GM23338 (cell line): ENCODE data around the gene KLK12. TPM values are rescaled to one million over a fixed set of nuclear protein-coding genes. Genes with fewer than 3 reads are reported as not detected.

Experiments
- ATAC-seq: fragments of 200-7000 bp; cut with Tn5 transposase; 3 replicates; pipeline ENCODE4 v1.9.1; 2020
- DNase-seq: peaks from one replicate; pipeline ENCODE4 v3.0.0-alpha.2; 2015; ENCODE audit warnings: low spot score
- H2AFZ ChIP-seq: fragments of 200-600 bp; sonication (generic); 2 replicates; pipeline ENCODE4 v1.8.0; 2016; ENCODE audit warnings: antibody characterized with exemption, mild to moderate bottlenecking, moderate library complexity
- H3F3A ChIP-seq: fragments of 200-600 bp; sonication (generic); replicated peaks from 2 replicates; pipeline ENCODE4 v1.8.0; 2017; ENCODE audit warnings: antibody characterized with exemption, mixed run types, low read depth
- H3K27ac ChIP-seq: fragments of 200-600 bp; sonication (generic); 2 replicates; pipeline ENCODE4 v1.6.1; 2016; ENCODE audit warnings: low read depth
- H3K27me3 ChIP-seq: fragments of 200-600 bp; sonication (generic); 2 replicates; pipeline ENCODE4 v1.8.0; 2016; ENCODE audit warnings: mild to moderate bottlenecking, mixed run types, moderate library complexity; ENCODE audit not compliant: insufficient read depth
- H3K36me3 ChIP-seq: fragments of 200-600 bp; sonication (generic); 2 replicates; pipeline ENCODE4 v1.8.0; 2016; ENCODE audit warnings: mild to moderate bottlenecking; ENCODE audit not compliant: insufficient read depth
- H3K4me1 ChIP-seq: fragments of 200-600 bp; sonication (generic); 2 replicates; pipeline ENCODE4 v1.8.0; 2016; ENCODE audit warnings: mild to moderate bottlenecking, moderate library complexity; ENCODE audit not compliant: insufficient read depth
- H3K4me2 ChIP-seq: fragments of 200-600 bp; sonication (generic); 2 replicates; pipeline ENCODE4 v1.7.1; 2017; ENCODE audit warnings: mixed run types
- H3K4me3 ChIP-seq: fragments of 200-600 bp; sonication (generic); 2 replicates; pipeline ENCODE4 v1.6.1; 2016; ENCODE audit warnings: mixed run types
- H3K79me2 ChIP-seq: fragments of 200-600 bp; sonication (generic); replicated peaks from 2 replicates; pipeline ENCODE4 v1.8.0; 2017; ENCODE audit warnings: mild to moderate bottlenecking; ENCODE audit not compliant: insufficient read depth
- H3K9me2 ChIP-seq: fragments of 200-600 bp; sonication (generic); 2 replicates; pipeline ENCODE4 v1.8.0; 2017; ENCODE audit not compliant: insufficient read depth
- H4K20me1 ChIP-seq: fragments of 200-600 bp; sonication (generic); replicated peaks from 2 replicates; pipeline ENCODE4 v1.8.0; 2017; ENCODE audit warnings: mild to moderate bottlenecking; ENCODE audit not compliant: insufficient read depth
- H3K27ac Mint-ChIP-seq: 2 replicates; pipeline ENCODE4 v1.8.0; 2020; ENCODE audit warnings: inconsistent platforms, mild to moderate bottlenecking, moderate library complexity, mixed read lengths
- H3K27me3 Mint-ChIP-seq: 3 replicates; pipeline ENCODE4 v1.8.0; 2022; ENCODE audit warnings: low read depth, mild to moderate bottlenecking, moderate library complexity, mixed read lengths, inconsistent platforms; ENCODE audit not compliant: insufficient read depth, poor library complexity
- H3K36me3 Mint-ChIP-seq: 3 replicates; pipeline ENCODE4 v1.8.0; 2021; ENCODE audit warnings: low read depth, mild to moderate bottlenecking, inconsistent platforms, moderate library complexity, mixed read lengths
- H3K4me1 Mint-ChIP-seq: 3 replicates; pipeline ENCODE4 v1.8.0; 2020; ENCODE audit warnings: mild to moderate bottlenecking, inconsistent platforms, mixed read lengths
- H3K4me3 Mint-ChIP-seq: 3 replicates; pipeline ENCODE4 v1.8.0; 2021; ENCODE audit warnings: moderate library complexity, mild to moderate bottlenecking, inconsistent platforms, mixed read lengths
- H3K9me3 Mint-ChIP-seq: 3 replicates; pipeline ENCODE4 v1.8.0; 2020; ENCODE audit warnings: moderate library complexity, mild to moderate bottlenecking, inconsistent platforms, mixed read lengths
- CREB1 ChIP-seq: fragments of 250-450 bp; sonication (Bioruptor Pico); IDR thresholded peaks from 2 replicates; pipeline ENCODE4 v1.5.0; 2020; ENCODE audit warnings: low read depth, mild to moderate bottlenecking, moderate library complexity
- CTCF ChIP-seq, 2 experiments: fragments of 200-600 bp in 1 of 2; sonication (generic) in 1 of 2; conservative IDR thresholded peaks; 2 replicates each; pipeline versions ENCODE4 v1.5.1 to v1.6.1; 2016 to 2017; ENCODE audit warnings: antibody characterized with exemption in 2 of 2, low read depth in 2 of 2, mild to moderate bottlenecking in 2 of 2, moderate library complexity in 1 of 2
- EZH2 ChIP-seq: fragments of 200-600 bp; sonication (generic); IDR thresholded peaks from one replicate; pipeline ENCODE4 v1.8.0; 2017; ENCODE audit warnings: antibody characterized with exemption, mild to moderate bottlenecking, low read depth; ENCODE audit not compliant: unreplicated experiment
- EZH2phosphoT487 ChIP-seq: fragments of 200-600 bp; sonication (generic); IDR thresholded peaks from one replicate; pipeline ENCODE4 v1.8.1; 2018; ENCODE audit warnings: antibody characterized with exemption; ENCODE audit not compliant: unreplicated experiment
- JUNB ChIP-seq: IDR thresholded peaks from one replicate; pipeline ENCODE4 v1.6.1; 2016; ENCODE audit warnings: antibody characterized with exemption; ENCODE audit not compliant: unreplicated experiment
- NANOG ChIP-seq: IDR thresholded peaks from 2 replicates; pipeline ENCODE4 v1.6.1; 2016; ENCODE audit warnings: antibody characterized with exemption, borderline replicate concordance
- STAT1 ChIP-seq: IDR thresholded peaks from one replicate; pipeline ENCODE4 v1.6.1; 2016; ENCODE audit warnings: antibody characterized with exemption; ENCODE audit not compliant: unreplicated experiment
- ZNF114 ChIP-seq: fragments of 250-450 bp; sonication (Bioruptor Pico); IDR thresholded peaks from 2 replicates; pipeline ENCODE4 v1.5.0; 2020; ENCODE audit warnings: mild to moderate bottlenecking, moderate library complexity
- ZNF462 ChIP-seq: fragments of 250-450 bp; sonication (Bioruptor Pico); IDR thresholded peaks from 2 replicates; pipeline ENCODE4 v1.5.0; 2020; ENCODE audit warnings: mild to moderate bottlenecking, moderate library complexity
- polyA plus RNA-seq: library from polyadenylated mRNA; unstranded; fragments of >200 nt; fragmentation: Nextera tagmentation; extraction: Ambion mirVana; gene quantifications from 2 replicates; pipeline ENCODE4 v1.2.1, GENCODE V29; 2016
- total RNA-seq: library from RNA; depleted of rRNA; stranded (reverse); fragments of >200 nt; shearing (Covaris generic); gene quantifications from 2 replicates; pipeline ENCODE4 v1.2.3, GENCODE V29; 2014
- TF ChIP-seq, protein P1 (sequence below): IDR thresholded peaks from 2 replicates; pipeline ENCODE4 v1.6.1; 2016; ENCODE audit warnings: antibody characterized with exemption

Gene KLK12
- total and polyA plus RNA-seq, 2 experiments from 2014 or later: not detected

- TF ChIP-seq STAT1: no peak
- no peak for TF ChIP-seq CTCF (conservative IDR thresholded peaks at IDR 0.05; ENCODE audit: low read depth in 2 of 2)
These were observed 54.6 kb downstream of the KLK12 start (continued) for GRCh38 chr19:50980208-50980607.

GRCh38 chr19:50979758-50980157 is 55.0 kb downstream of the KLK12 start:
- no peaks in the 10 kb centered on the region; the same call in 2 of the 3 replicates for H3K36me3 Mint-ChIP-seq
- Histone ChIP-seq H3K36me3 (no peaks in the 10 kb centered on the region), H3K79me2 (no peaks in the 10 kb centered on the region), H3K4me2 (peak overlapping the region; percentile 48; the same call in 1 of the 2 replicates), H3K27me3 (peaks cover 14% of the 10 kb centered on the region), H3K4me3 (no peak overlapping the region), H4K20me1 (no peaks in the 10 kb centered on the region), H3K27ac (no peak overlapping the region), H2AFZ (peak overlapping the region; percentile 28; the same call in 1 of the 2 replicates), H3F3A (no peaks in the 10 kb centered on the region), H3K4me1 (peaks cover 16% of the 10 kb centered on the region), H3K9me2 (no peaks in the 10 kb centered on the region)
- no peak overlapping the region for H3K27ac Mint-ChIP-seq
- H3K4me1 Mint-ChIP-seq: peaks cover 30% of the 10 kb centered on the region
- H3K9me3 Mint-ChIP-seq: no peaks in the 10 kb centered on the region; the same call in 2 of the 3 replicates
- DNase-seq: peak; percentile 31
- no peak for TF ChIP-seq EZH2phosphoT487
- TF ChIP-seq CTCF (conservative IDR thresholded peaks at IDR 0.05; ENCODE audit: low read depth in 2 of 2): no peak
- TF ChIP-seq EZH2: no peak
- TF ChIP-seq ZNF114 (CRISPR knock-in tag): no peak
- TF ChIP-seq ZNF462 (CRISPR knock-in tag): no peak
- no peak for TF ChIP-seq STAT1
- TF ChIP-seq NANOG: no peak
- TF ChIP-seq, protein P1, sequence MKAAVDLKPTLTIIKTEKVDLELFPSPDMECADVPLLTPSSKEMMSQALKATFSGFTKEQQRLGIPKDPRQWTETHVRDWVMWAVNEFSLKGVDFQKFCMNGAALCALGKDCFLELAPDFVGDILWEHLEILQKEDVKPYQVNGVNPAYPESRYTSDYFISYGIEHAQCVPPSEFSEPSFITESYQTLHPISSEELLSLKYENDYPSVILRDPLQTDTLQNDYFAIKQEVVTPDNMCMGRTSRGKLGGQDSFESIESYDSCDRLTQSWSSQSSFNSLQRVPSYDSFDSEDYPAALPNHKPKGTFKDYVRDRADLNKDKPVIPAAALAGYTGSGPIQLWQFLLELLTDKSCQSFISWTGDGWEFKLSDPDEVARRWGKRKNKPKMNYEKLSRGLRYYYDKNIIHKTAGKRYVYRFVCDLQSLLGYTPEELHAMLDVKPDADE: no peak
- TF ChIP-seq JUNB: no peak
- TF ChIP-seq CREB1 (CRISPR knock-in tag): no peak
- peak; percentile 15; the same call in 2 of the 3 replicates for ATAC-seq
- no peak overlapping the region for H3K4me3 Mint-ChIP-seq
- H3K27me3 Mint-ChIP-seq: peaks cover 3% of the 10 kb centered on the region
